GM23248 (cell line): ENCODE measurements around the gene CDH4. TPM values are rescaled to one million over a fixed set of nuclear protein-coding genes. Genes with fewer than 3 reads are reported as not detected.

Experiments used
- DNase-seq: peaks from one replicate; pipeline ENCODE4 v3.0.0-alpha.2; 2015
- H2AFZ ChIP-seq: fragments of 200-600 bp; sonication (generic); 2 replicates; pipeline ENCODE4 v1.6.1; 2016; ENCODE audit warnings: antibody characterized with exemption
- H3F3A ChIP-seq: fragments of 200-600 bp; sonication (generic); 2 replicates; pipeline ENCODE4 v1.6.1; 2016; ENCODE audit warnings: mild to moderate bottlenecking, antibody characterized with exemption, mixed run types; ENCODE audit not compliant: insufficient read depth
- H3K27ac ChIP-seq: fragments of 200-600 bp; sonication (generic); 2 replicates; pipeline ENCODE4 v1.5.1; 2016; ENCODE audit warnings: mild to moderate bottlenecking
- H3K27me3 ChIP-seq: fragments of 200-600 bp; sonication (generic); replicated peaks from 2 replicates; pipeline ENCODE4 v1.6.1; 2016; ENCODE audit warnings: mild to moderate bottlenecking; ENCODE audit not compliant: insufficient read depth
- H3K36me3 ChIP-seq: fragments of 200-600 bp; sonication (generic); 2 replicates; pipeline ENCODE4 v1.6.1; 2016; ENCODE audit warnings: low read depth, mild to moderate bottlenecking
- H3K4me1 ChIP-seq: fragments of 200-600 bp; sonication (generic); 2 replicates; pipeline ENCODE4 v1.6.1; 2016; ENCODE audit warnings: mild to moderate bottlenecking; ENCODE audit not compliant: insufficient read depth
- H3K4me2 ChIP-seq: fragments of 200-600 bp; sonication (generic); one replicate; pipeline ENCODE4 v1.6.1; 2016; ENCODE audit warnings: mild to moderate bottlenecking; ENCODE audit not compliant: unreplicated experiment
- H3K4me3 ChIP-seq: fragments of 200-600 bp; sonication (generic); 2 replicates; pipeline ENCODE4 v1.5.1; 2016; ENCODE audit warnings: mild to moderate bottlenecking
- H3K79me2 ChIP-seq: fragments of 200-600 bp; sonication (generic); 2 replicates; pipeline ENCODE4 v1.6.1; 2016; ENCODE audit warnings: mild to moderate bottlenecking; ENCODE audit not compliant: insufficient read depth
- H3K9ac ChIP-seq: fragments of 200-600 bp; sonication (generic); 2 replicates; pipeline ENCODE4 v1.6.1; 2016; ENCODE audit warnings: mild to moderate bottlenecking
- H3K9me2 ChIP-seq: fragments of 200-600 bp; sonication (generic); 2 replicates; pipeline ENCODE4 v1.6.1; 2016; ENCODE audit warnings: mixed run types, mild to moderate bottlenecking, moderate library complexity; ENCODE audit not compliant: insufficient read depth
- H3K9me3 ChIP-seq: fragments of 200-600 bp; sonication (generic); one replicate; pipeline ENCODE4 v1.6.1; 2017; ENCODE audit warnings: low read depth
- H4K20me1 ChIP-seq: fragments of 200-600 bp; sonication (generic); 2 replicates; pipeline ENCODE4 v1.6.0; 2016; ENCODE audit not compliant: insufficient read depth
- EZH2 ChIP-seq: fragments of 200-600 bp; sonication (generic); IDR thresholded peaks from 2 replicates; pipeline ENCODE4 v1.6.1; 2018; ENCODE audit warnings: antibody characterized with exemption, mild to moderate bottlenecking; ENCODE audit not compliant: insufficient read depth, poor library complexity, severe bottlenecking
- EZH2phosphoT487 ChIP-seq: fragments of 200-600 bp; sonication (generic); IDR thresholded peaks from 2 replicates; pipeline ENCODE4 v1.6.1; 2018; ENCODE audit warnings: antibody characterized with exemption, moderate library complexity, mild to moderate bottlenecking, low read depth; ENCODE audit not compliant: insufficient read depth
- WGBS, 2 experiments: methylation state at CpG; one replicate each; pipeline ENCODE4 v1.1.6; 2015 to 2017; ENCODE audit warnings: low lambda C conversion rate in 2 of 2, low coverage in 1 of 2; ENCODE audit errors: missing lambda C conversion rate in 2 of 2; 5-methylcytosine and 5-hydroxymethylcytosine counted together
- in situ Hi-C: fragments of 300-500 bp; cut with MboI; formaldehyde crosslinking; loops from 2 replicates; pipeline ENCODE4 v1.15.0; 2020
- polyA plus RNA-seq: library from polyadenylated mRNA; unstranded; fragments of >200 nt; fragmentation: Nextera tagmentation; extraction: Ambion mirVana; gene quantifications from 2 replicates; pipeline ENCODE4 v1.2.1, GENCODE V29; 2016
- total RNA-seq: library from RNA; depleted of rRNA; stranded (reverse); fragments of >200 nt; shearing (Covaris generic); gene quantifications from 2 replicates; pipeline ENCODE4 v1.2.3, GENCODE V29; 2014

Gene CDH4
- total and polyA plus RNA-seq, 2 experiments from 2014 or later: 1.1 to 3.9 TPM

DNA sequence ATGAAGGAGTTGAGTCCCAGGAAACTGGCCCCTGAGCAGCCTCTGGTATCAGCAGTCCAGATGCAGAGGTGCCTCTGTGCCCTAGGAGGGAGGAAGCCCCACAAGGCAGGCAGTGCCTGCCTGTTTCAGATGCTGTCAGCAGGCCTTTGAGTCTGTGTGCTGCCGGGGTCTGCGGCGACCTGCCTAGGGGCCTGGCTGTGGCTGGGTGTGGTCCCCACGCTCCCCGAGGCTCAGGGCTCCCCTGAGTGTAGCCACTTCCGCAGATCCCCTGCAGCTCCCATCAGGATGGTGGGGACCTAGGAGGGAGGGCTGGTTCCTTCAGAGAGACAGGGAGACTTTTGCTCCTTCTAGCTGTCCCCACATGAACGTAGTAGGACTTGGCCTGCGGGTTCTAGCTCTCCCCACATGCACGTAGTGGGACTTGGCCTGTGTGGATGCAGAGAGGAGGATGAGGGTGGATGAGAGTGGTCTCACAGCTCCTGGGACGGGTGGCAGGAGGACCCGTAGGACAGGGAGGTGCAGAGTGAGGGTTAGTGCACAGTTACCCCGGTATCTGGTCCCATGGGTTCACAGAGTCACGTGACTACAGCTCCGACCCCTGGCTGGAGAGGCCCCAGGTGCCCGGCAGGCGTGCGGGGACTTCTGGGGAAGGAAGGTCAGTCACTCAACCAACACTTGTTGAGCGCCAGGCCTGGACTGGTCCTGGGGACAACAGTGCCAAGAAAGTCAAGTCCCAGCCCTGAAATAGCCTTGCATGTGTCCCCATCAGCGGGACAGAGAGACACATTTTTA is 41.0 kb downstream of the CDH4 start:
- no peaks in the 10 kb centered on the region for H3K9me2 ChIP-seq
- no peak overlapping the region for H3K4me2 ChIP-seq
- H3K27ac ChIP-seq: no peak overlapping the region
- no peak overlapping the region for H2AFZ ChIP-seq
- no peaks in the 10 kb centered on the region for H4K20me1 ChIP-seq
- H3K9me3 ChIP-seq: no peaks in the 10 kb centered on the region
- H3K4me1 ChIP-seq: no peaks in the 10 kb centered on the region
- no peaks in the 10 kb centered on the region for H3K36me3 ChIP-seq
- 54 to 65% methylated on average over 19 of the region's 19 CpGs for WGBS, 2 experiments
- no peak for TF ChIP-seq EZH2
- H3K79me2 ChIP-seq: no peaks in the 10 kb centered on the region
- H3F3A ChIP-seq: no peaks in the 10 kb centered on the region
- no peaks in the 10 kb centered on the region for H3K27me3 ChIP-seq
- no peak for DNase-seq
- no peak overlapping the region for H3K4me3 ChIP-seq
- H3K9ac ChIP-seq: no peak overlapping the region
- in situ Hi-C loops: no loop called here

DNA sequence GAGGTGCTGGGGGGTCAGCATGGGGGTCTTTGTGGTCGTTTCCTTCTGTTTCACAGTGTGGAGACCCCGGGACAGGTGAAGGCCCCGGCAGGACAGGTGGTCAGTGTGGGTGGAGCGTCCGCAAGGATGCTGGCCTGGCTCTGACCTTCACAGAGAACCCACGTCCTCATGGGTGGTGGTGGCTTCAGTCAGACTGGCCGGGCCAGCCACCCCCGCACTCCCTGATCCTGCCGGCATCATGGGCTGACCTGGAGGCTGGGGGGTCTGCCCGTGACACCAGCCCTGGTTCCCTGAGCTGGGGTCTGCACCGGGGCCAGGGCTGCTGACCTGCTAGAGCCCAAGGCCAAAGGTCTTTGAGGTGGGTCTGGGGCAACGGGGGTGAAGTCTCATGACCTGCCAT is 41.9 kb downstream of the CDH4 start:
- H3K4me1 ChIP-seq: no peaks in the 10 kb centered on the region
- in situ Hi-C loops: no loop called here
- TF ChIP-seq EZH2phosphoT487: no peak
- no peak for TF ChIP-seq EZH2

DNA sequence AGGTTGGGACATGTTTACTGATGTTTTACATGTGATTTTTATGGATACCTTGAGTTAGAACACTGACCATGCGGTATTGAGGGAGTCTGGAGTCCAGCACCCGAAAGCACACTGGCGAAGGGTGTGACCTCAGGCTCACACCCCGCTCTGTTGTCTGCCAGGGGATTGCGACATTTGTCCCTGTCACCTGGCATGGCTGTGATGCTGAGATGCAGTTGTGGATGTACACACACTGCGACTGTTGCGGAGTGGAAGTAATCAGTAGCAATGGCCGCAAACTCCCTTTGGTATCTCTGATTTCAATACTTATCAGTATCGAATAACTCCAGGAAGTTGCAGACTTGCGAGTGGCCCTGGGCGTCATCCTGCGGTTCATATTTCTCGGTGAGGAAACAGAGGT is 43.2 kb downstream of the CDH4 start:
- TF ChIP-seq EZH2: no peak
- no peak for TF ChIP-seq EZH2phosphoT487
- no peak for DNase-seq
- Histone ChIP-seq H3K4me1 (no peaks in the 10 kb centered on the region), H3K9me3 (no peaks in the 10 kb centered on the region), H3K4me3 (no peak overlapping the region), H3K79me2 (no peaks in the 10 kb centered on the region), H2AFZ (no peak overlapping the region), H4K20me1 (no peaks in the 10 kb centered on the region), H3F3A (no peaks in the 10 kb centered on the region), H3K9ac (no peak overlapping the region), H3K36me3 (no peaks in the 10 kb centered on the region), H3K9me2 (no peaks in the 10 kb centered on the region), H3K27me3 (no peaks in the 10 kb centered on the region), H3K4me2 (no peak overlapping the region), H3K27ac (no peak overlapping the region)
- 76 to 84% methylated on average over 13 of the region's 13 CpGs for WGBS, 2 experiments
- in situ Hi-C loops: no loop called here

More for the DNA sequence above, 41.9 kb downstream of the CDH4 start:
- no peaks in the 10 kb centered on the region for H3F3A ChIP-seq
- no peak overlapping the region for H3K4me3 ChIP-seq
- no peak overlapping the region for H3K4me2 ChIP-seq
- H4K20me1 ChIP-seq: no peaks in the 10 kb centered on the region
- H3K36me3 ChIP-seq: no peaks in the 10 kb centered on the region
- H3K27me3 ChIP-seq: no peaks in the 10 kb centered on the region
- no peaks in the 10 kb centered on the region for H3K9me3 ChIP-seq
- WGBS, 2 experiments: 60 to 62% methylated on average over 12 of the region's 12 CpGs
- H3K79me2 ChIP-seq: no peaks in the 10 kb centered on the region
- no peak overlapping the region for H3K27ac ChIP-seq
- no peak for DNase-seq
- no peak overlapping the region for H3K9ac ChIP-seq
- H3K9me2 ChIP-seq: no peaks in the 10 kb centered on the region
- no peak overlapping the region for H2AFZ ChIP-seq

DNA sequence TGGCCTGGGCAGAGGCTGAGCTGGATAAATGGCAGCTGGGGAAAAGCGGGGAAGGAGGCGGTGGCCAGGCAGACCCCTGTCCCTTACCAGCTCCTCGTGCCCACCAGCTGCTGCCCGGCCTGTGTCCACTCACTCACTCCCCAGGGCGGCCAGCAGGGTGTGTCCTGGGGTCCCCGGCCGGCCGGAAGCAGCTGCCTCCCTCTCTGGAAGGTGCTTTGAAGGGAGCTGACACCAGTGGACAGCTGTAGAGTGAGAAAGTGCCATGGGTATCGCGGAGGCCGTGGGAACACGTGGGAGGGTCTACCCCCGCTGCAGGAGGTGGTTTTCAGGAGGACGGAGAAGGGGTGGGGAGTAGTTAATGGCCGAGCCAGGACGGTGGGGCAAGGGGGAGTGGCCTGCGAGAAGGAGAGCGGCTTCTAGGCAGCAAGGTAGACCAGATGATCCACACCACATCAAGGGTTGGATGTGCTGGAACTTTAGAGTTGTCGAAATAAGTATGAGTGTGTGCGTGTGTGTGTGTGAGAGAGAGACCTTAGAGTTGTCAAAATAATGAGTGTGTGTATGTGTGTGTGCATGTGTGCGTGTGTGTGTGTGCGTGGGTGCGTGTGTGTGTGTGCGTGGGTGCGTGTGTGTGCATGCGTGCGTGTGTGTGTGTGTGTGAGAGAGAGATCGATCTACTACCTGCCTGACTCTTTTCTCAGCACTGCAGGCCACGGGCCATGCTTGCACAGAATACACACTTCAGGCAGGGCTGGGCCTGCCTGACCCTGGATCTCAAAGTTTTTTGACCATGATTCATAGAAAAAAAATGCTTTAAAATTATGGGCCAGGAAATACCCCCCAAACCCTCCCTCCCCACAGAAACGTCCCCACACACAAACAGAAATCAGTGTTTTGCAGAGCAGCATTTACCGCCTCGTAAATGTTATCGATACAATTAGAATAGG is 43.9 kb downstream of the CDH4 start:
- Histone ChIP-seq H3K27ac (no peak overlapping the region), H3K4me2 (no peak overlapping the region), H4K20me1 (no peaks in the 10 kb centered on the region), H3K79me2 (no peaks in the 10 kb centered on the region), H3K9me3 (no peaks in the 10 kb centered on the region), H3K9me2 (no peaks in the 10 kb centered on the region), H3K4me3 (no peak overlapping the region), H3K4me1 (no peaks in the 10 kb centered on the region), H3K36me3 (no peaks in the 10 kb centered on the region), H3F3A (no peaks in the 10 kb centered on the region), H2AFZ (no peak overlapping the region), H3K27me3 (no peaks in the 10 kb centered on the region), H3K9ac (no peak overlapping the region)
- WGBS, 2 experiments: 54 to 56% methylated on average over 32 to 33 of the region's 33 CpGs
- DNase-seq: no peak
- no peak for TF ChIP-seq EZH2phosphoT487
- no peak for TF ChIP-seq EZH2
- in situ Hi-C loops: no loop called here
